Osteoblast (primary cell): ENCODE results near the gene XDH. TPM values are rescaled to one million over a fixed set of nuclear protein-coding genes. Genes with fewer than 3 reads are reported as not detected.

ENCODE experiments used
- DNase-seq: peaks from one replicate; pipeline ENCODE4 v3.0.0; 2011; ENCODE audit warnings: low spot score, mixed read lengths; ENCODE audit not compliant: insufficient read length; ENCODE audit errors: missing footprints
- H2AFZ ChIP-seq: 2 replicates; pipeline ENCODE4 v1.6.0; 2011; ENCODE audit warnings: mild to moderate bottlenecking, low read length
- H3K27ac ChIP-seq: 2 replicates; pipeline ENCODE4 v1.5.1; 2011; ENCODE audit warnings: mild to moderate bottlenecking, low read depth, low read length, moderate library complexity
- H3K27me3 ChIP-seq: 2 replicates; pipeline ENCODE4 v1.6.0; 2012; ENCODE audit warnings: mild to moderate bottlenecking, control low read depth, inconsistent platforms, low read length, moderate library complexity; ENCODE audit not compliant: insufficient read depth
- H3K36me3 ChIP-seq: 2 replicates; pipeline ENCODE4 v1.5.1; 2011; ENCODE audit warnings: mild to moderate bottlenecking, low read length, control low read depth, moderate library complexity; ENCODE audit not compliant: insufficient read depth
- H3K4me1 ChIP-seq: 2 replicates; pipeline ENCODE4 v1.5.1; 2011; ENCODE audit warnings: mild to moderate bottlenecking, low read length, control low read depth, moderate library complexity; ENCODE audit not compliant: insufficient read depth
- H3K4me2 ChIP-seq: 2 replicates; pipeline ENCODE4 v1.6.0; 2011; ENCODE audit warnings: mild to moderate bottlenecking, low read length; ENCODE audit not compliant: insufficient read depth
- H3K4me3 ChIP-seq: fragments of 200-600 bp; sonication (generic); 3 replicates; pipeline ENCODE4 v1.5.1; 2012; ENCODE audit warnings: mild to moderate bottlenecking, low read length, inconsistent platforms; ENCODE audit not compliant: insufficient read depth
- H3K79me2 ChIP-seq: 2 replicates; pipeline ENCODE4 v1.6.0; 2012; ENCODE audit warnings: mild to moderate bottlenecking, low read length, control low read depth, inconsistent platforms; ENCODE audit not compliant: insufficient read depth
- H3K9me3 ChIP-seq: 2 replicates; pipeline ENCODE4 v1.5.1; 2011; ENCODE audit warnings: low read depth, low read length, control low read depth
- H4K20me1 ChIP-seq: 2 replicates; pipeline ENCODE4 v1.6.0; 2012; ENCODE audit warnings: mild to moderate bottlenecking, low read length, control low read depth; ENCODE audit not compliant: insufficient read depth
- total RNA-seq: library from RNA; depleted of rRNA; stranded (reverse); fragments of >200 nt; gene quantifications from 2 replicates; pipeline ENCODE4 v1.2.3, GENCODE V29; 2012
- TF ChIP-seq, protein P1 (sequence below): IDR thresholded peaks from 2 replicates; pipeline ENCODE4 v1.5.1; 2011; ENCODE audit warnings: mild to moderate bottlenecking, low read depth, low read length, moderate library complexity; ENCODE audit errors: extremely low read depth

The XDH gene
- total RNA-seq, 1 donor = under 0.01 TPM

- Histone ChIP-seq H3K27ac (no peak overlapping the region), H2AFZ (no peak overlapping the region), H3K27me3 (no peaks in the 10 kb centered on the region), H3K9me3 (no peaks in the 10 kb centered on the region), H3K36me3 (no peaks in the 10 kb centered on the region), H3K4me1 (peaks cover 30% of the 10 kb centered on the region), H3K4me3 (no peak overlapping the region), H3K4me2 (no peak overlapping the region), H4K20me1 (no peaks in the 10 kb centered on the region), H3K79me2 (no peaks in the 10 kb centered on the region)
- no peak for DNase-seq
- TF ChIP-seq, protein P1, sequence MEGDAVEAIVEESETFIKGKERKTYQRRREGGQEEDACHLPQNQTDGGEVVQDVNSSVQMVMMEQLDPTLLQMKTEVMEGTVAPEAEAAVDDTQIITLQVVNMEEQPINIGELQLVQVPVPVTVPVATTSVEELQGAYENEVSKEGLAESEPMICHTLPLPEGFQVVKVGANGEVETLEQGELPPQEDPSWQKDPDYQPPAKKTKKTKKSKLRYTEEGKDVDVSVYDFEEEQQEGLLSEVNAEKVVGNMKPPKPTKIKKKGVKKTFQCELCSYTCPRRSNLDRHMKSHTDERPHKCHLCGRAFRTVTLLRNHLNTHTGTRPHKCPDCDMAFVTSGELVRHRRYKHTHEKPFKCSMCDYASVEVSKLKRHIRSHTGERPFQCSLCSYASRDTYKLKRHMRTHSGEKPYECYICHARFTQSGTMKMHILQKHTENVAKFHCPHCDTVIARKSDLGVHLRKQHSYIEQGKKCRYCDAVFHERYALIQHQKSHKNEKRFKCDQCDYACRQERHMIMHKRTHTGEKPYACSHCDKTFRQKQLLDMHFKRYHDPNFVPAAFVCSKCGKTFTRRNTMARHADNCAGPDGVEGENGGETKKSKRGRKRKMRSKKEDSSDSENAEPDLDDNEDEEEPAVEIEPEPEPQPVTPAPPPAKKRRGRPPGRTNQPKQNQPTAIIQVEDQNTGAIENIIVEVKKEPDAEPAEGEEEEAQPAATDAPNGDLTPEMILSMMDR = no peak
Observed at GRCh38 chr2:31380243-31380642, 34.3 kb downstream of the XDH start.

- no peaks in the 10 kb centered on the region for H3K27me3 ChIP-seq
- H3K27ac ChIP-seq = no peak overlapping the region
- no peaks in the 10 kb centered on the region for H3K36me3 ChIP-seq
- H4K20me1 ChIP-seq = no peaks in the 10 kb centered on the region
- no peak overlapping the region for H3K4me2 ChIP-seq
- H2AFZ ChIP-seq = no peak overlapping the region
- TF ChIP-seq, protein P1 = no peak
- DNase-seq = no peak
- no peaks in the 10 kb centered on the region for H3K79me2 ChIP-seq
- no peak overlapping the region for H3K4me3 ChIP-seq
- peaks cover 25% of the 10 kb centered on the region for H3K4me1 ChIP-seq
- H3K9me3 ChIP-seq = no peaks in the 10 kb centered on the region
Observed at GRCh38 chr2:31379747-31380146, 34.8 kb downstream of the XDH start.

DNA sequence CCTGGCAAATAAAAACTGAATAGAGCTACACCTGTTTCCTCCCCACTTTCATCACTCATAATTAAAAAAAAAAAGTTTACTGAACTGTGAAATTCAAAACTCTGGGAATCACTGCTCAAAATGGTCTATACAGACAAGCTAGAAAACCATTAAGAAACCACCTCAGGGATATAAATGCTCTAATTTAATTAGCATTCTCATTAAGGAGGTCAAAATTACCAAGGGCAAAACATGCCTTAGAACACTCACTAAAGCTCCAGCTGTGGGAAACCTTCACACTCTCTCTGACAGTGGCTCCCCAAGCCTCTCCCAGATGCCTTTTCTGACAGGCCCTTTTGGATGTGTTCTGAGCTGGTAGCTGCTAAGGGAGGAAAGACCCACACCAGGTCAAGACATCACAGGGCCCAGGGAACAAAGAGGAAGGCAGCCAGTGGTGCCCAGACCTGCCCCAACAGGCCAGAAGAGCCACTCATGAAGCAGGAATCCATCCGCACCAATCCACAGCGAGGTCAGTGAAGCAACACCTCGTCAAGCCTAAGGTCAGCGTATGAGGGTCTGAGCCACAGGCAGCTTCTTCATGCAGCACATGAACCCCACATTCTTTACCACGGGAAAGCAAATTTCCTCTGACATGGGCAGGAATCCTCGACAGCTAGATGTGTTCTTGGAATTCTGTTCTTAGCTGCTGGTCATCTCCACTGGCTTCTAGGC, 35.6 kb downstream of the XDH start:
- Histone ChIP-seq H3K4me3 (no peak overlapping the region), H3K4me1 (peaks cover 17% of the 10 kb centered on the region), H2AFZ (no peak overlapping the region), H3K4me2 (no peak overlapping the region), H3K9me3 (no peaks in the 10 kb centered on the region), H3K27ac (no peak overlapping the region), H4K20me1 (no peaks in the 10 kb centered on the region), H3K36me3 (no peaks in the 10 kb centered on the region), H3K27me3 (no peaks in the 10 kb centered on the region), H3K79me2 (no peaks in the 10 kb centered on the region)
- DNase-seq = no peak
- TF ChIP-seq, protein P1 = no peak

DNA sequence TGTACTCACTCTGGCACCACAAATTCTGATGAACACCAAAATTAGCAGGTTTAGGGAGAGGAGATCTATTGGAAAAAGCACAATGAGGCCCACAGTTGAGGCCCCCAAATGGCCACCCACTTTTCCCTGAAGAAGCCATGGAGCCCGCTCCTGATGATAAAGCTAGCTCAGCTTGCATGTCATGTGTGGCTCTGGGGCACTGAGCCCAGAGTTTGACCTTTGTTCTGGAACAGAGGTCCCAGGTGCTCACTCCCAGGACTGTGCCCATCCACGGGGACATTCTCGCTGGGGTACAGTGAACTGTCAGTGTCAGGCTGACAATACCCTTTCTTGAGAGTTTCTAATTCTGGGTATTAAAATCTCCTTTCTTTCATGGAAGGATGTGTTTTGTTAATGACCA, 36.2 kb downstream of the XDH start:
- Histone ChIP-seq H3K36me3 (no peaks in the 10 kb centered on the region), H3K4me1 (peaks cover 12% of the 10 kb centered on the region), H4K20me1 (no peaks in the 10 kb centered on the region), H3K79me2 (no peaks in the 10 kb centered on the region), H2AFZ (no peak overlapping the region), H3K27ac (no peak overlapping the region), H3K9me3 (no peaks in the 10 kb centered on the region), H3K27me3 (no peaks in the 10 kb centered on the region), H3K4me3 (no peak overlapping the region), H3K4me2 (no peak overlapping the region)
- no peak for DNase-seq
- TF ChIP-seq, protein P1 = no peak
